HUES64 (cell line): ENCODE data around the gene ALG12.

Source experiments
- H3K27ac ChIP-seq: 2 replicates; pipeline ENCODE4 v1.7.0; 2013; ENCODE audit warnings: low read depth, low read length, inconsistent platforms
- H3K27me3 ChIP-seq: 2 replicates; pipeline ENCODE4 v1.6.1; 2013; ENCODE audit warnings: mild to moderate bottlenecking, low read length; ENCODE audit not compliant: insufficient read depth
- H3K36me3 ChIP-seq: 2 replicates; pipeline ENCODE4 v1.6.1; 2013; ENCODE audit warnings: mild to moderate bottlenecking, low read length; ENCODE audit not compliant: insufficient read depth
- H3K4me1 ChIP-seq: 2 replicates; pipeline ENCODE4 v1.6.1; 2013; ENCODE audit warnings: mild to moderate bottlenecking, low read length, moderate library complexity; ENCODE audit not compliant: insufficient read depth
- H3K4me3 ChIP-seq: 2 replicates; pipeline ENCODE4 v1.5.1; 2013; ENCODE audit warnings: mild to moderate bottlenecking, low read length, moderate library complexity
- H3K9ac ChIP-seq: 2 replicates; pipeline ENCODE4 v1.6.1; 2013; ENCODE audit warnings: mild to moderate bottlenecking, low read depth, low read length
- H3K9me3 ChIP-seq: 2 replicates; pipeline ENCODE4 v1.6.1; 2013; ENCODE audit warnings: low read depth, low read length; ENCODE audit not compliant: insufficient read depth
- WGBS: fragments of 150-250, 120-280 bp; methylation state at CpG from one replicate; pipeline ENCODE4 v1.1.7; 2013; ENCODE audit warnings: missing lambda C conversion rate; 5-methylcytosine and 5-hydroxymethylcytosine counted together

ALG12 gene

GRCh38 chr22:49962012-49962750 lies 43.9 kb upstream of the ALG12 start:
- H3K4me3 ChIP-seq = peak overlapping the region; percentile 88
- H3K36me3 ChIP-seq = peaks cover 21% of the 10 kb centered on the region
- WGBS = 10% methylated on average over 54 of the region's 70 CpGs
- H3K27me3 ChIP-seq = peaks cover 7% of the 10 kb centered on the region; the same call in 1 of the 2 replicates
- peaks cover 6% of the 10 kb centered on the region; the same call in 1 of the 2 replicates for H3K4me1 ChIP-seq
- peak overlapping the region; percentile 88 for H3K9ac ChIP-seq
- no peaks in the 10 kb centered on the region for H3K9me3 ChIP-seq
- H3K27ac ChIP-seq = peak overlapping the region; percentile 91

- Histone ChIP-seq H3K9me3 (no peaks in the 10 kb centered on the region), H3K4me1 (peaks cover 6% of the 10 kb centered on the region; the same call in 1 of the 2 replicates), H3K4me3 (peak overlapping the region; percentile 88), H3K27me3 (peaks cover 7% of the 10 kb centered on the region; the same call in 1 of the 2 replicates), H3K36me3 (peaks cover 21% of the 10 kb centered on the region), H3K9ac (peak overlapping the region; percentile 88), H3K27ac (peak overlapping the region; percentile 64; the same call in 1 of the 2 replicates)
- 3% methylated on average over 49 of the region's 49 CpGs for WGBS
Measured at GRCh38 chr22:49961601-49962011, 43.4 kb upstream of the ALG12 start.

GRCh38 chr22:49961005-49961600 lies 42.9 kb upstream of the ALG12 start:
- peaks cover 7% of the 10 kb centered on the region; the same call in 1 of the 2 replicates for H3K27me3 ChIP-seq
- H3K36me3 ChIP-seq = peaks cover 21% of the 10 kb centered on the region
- 2% methylated on average over 84 of the region's 84 CpGs for WGBS
- no peaks in the 10 kb centered on the region for H3K9me3 ChIP-seq
- H3K27ac ChIP-seq = peak overlapping the region; percentile 62; the same call in 1 of the 2 replicates
- peaks cover 6% of the 10 kb centered on the region; the same call in 1 of the 2 replicates for H3K4me1 ChIP-seq
- H3K9ac ChIP-seq = peak overlapping the region; percentile 88
- peak overlapping the region; percentile 88 for H3K4me3 ChIP-seq

GRCh38 chr22:49960159-49961004 lies 42.1 kb upstream of the ALG12 start, which contains the start of gene PIM3:
Gene PIM3 (plus strand): TSS chr22:49960772. CDS start chr22:49960948, 176 bp downstream.
- peak within 1 kb of the TSS; percentile 88 for H3K4me3 ChIP-seq
- under 1% methylated on average over 137 of the region's 137 CpGs for WGBS
- H3K27ac ChIP-seq = peak within 1 kb of the TSS; percentile 86; the same call in 1 of the 2 replicates
- no peaks in the 10 kb centered on the region for H3K9me3 ChIP-seq
- H3K4me1 ChIP-seq = peaks cover 6% of the 10 kb centered on the region; the same call in 1 of the 2 replicates
- peaks cover 7% of the 10 kb centered on the region; the same call in 1 of the 2 replicates for H3K27me3 ChIP-seq
- H3K9ac ChIP-seq = peak within 1 kb of the TSS; percentile 88
- peaks cover 21% of the 10 kb centered on the region for H3K36me3 ChIP-seq

GRCh38 chr22:49959782-49960158 lies 41.5 kb upstream of the ALG12 start:
- H3K36me3 ChIP-seq = peaks cover 21% of the 10 kb centered on the region
- peaks cover 7% of the 10 kb centered on the region; the same call in 1 of the 2 replicates for H3K27me3 ChIP-seq
- peak overlapping the region; percentile 88 for H3K9ac ChIP-seq
- peak overlapping the region; percentile 86; the same call in 1 of the 2 replicates for H3K27ac ChIP-seq
- H3K4me1 ChIP-seq = peaks cover 6% of the 10 kb centered on the region; the same call in 1 of the 2 replicates
- no peaks in the 10 kb centered on the region for H3K9me3 ChIP-seq
- WGBS = 20% methylated on average over 21 of the region's 21 CpGs
- H3K4me3 ChIP-seq = peak overlapping the region; percentile 88

GRCh38 chr22:49958931-49959781 lies 40.9 kb upstream of the ALG12 start:
- H3K36me3 ChIP-seq = peaks cover 18% of the 10 kb centered on the region
- whole genome bisulfite sequencing = 84% methylated on average over 29 of the region's 29 CpGs
- no peaks in the 10 kb centered on the region for H3K9me3 ChIP-seq
- no peak overlapping the region for H3K9ac ChIP-seq
- no peak overlapping the region for H3K27ac ChIP-seq
- peaks cover 6% of the 10 kb centered on the region; the same call in 1 of the 2 replicates for H3K4me1 ChIP-seq
- H3K27me3 ChIP-seq = peaks cover 7% of the 10 kb centered on the region; the same call in 1 of the 2 replicates
- peak overlapping the region; percentile 88 for H3K4me3 ChIP-seq

- H3K36me3 ChIP-seq = peaks cover 11% of the 10 kb centered on the region
- H3K4me1 ChIP-seq = peaks cover 6% of the 10 kb centered on the region; the same call in 1 of the 2 replicates
- H3K9ac ChIP-seq = no peak overlapping the region
- 92% methylated on average over 16 of the region's 16 CpGs for WGBS
- no peaks in the 10 kb centered on the region for H3K9me3 ChIP-seq
- H3K27me3 ChIP-seq = peaks cover 7% of the 10 kb centered on the region; the same call in 1 of the 2 replicates
- no peak overlapping the region for H3K4me3 ChIP-seq
- H3K27ac ChIP-seq = no peak overlapping the region
Measured at GRCh38 chr22:49958366-49958921, 40.2 kb upstream of the ALG12 start.

GRCh38 chr22:49957826-49958365 lies 39.7 kb upstream of the ALG12 start:
- WGBS = 90% methylated on average over 12 of the region's 12 CpGs

GRCh38 chr22:49956914-49957825 lies 38.9 kb upstream of the ALG12 start:
- Histone ChIP-seq H3K9ac (no peak overlapping the region), H3K4me1 (no peaks in the 10 kb centered on the region), H3K4me3 (no peak overlapping the region), H3K27ac (no peak overlapping the region), H3K27me3 (peaks cover 7% of the 10 kb centered on the region; the same call in 1 of the 2 replicates), H3K9me3 (no peaks in the 10 kb centered on the region), H3K36me3 (no peaks in the 10 kb centered on the region)
- 87% methylated on average over 19 of the region's 20 CpGs for WGBS

More at GRCh38 chr22:49957826-49958365, 39.7 kb upstream of the ALG12 start:
- no peak overlapping the region for H3K4me3 ChIP-seq
- H3K4me1 ChIP-seq = peaks cover 5% of the 10 kb centered on the region; the same call in 1 of the 2 replicates
- H3K9me3 ChIP-seq = no peaks in the 10 kb centered on the region
- H3K9ac ChIP-seq = no peak overlapping the region
- no peak overlapping the region for H3K27ac ChIP-seq
- H3K36me3 ChIP-seq = peaks cover 5% of the 10 kb centered on the region
- H3K27me3 ChIP-seq = peaks cover 7% of the 10 kb centered on the region; the same call in 1 of the 2 replicates
